Measurements from ENCODE around the gene RRP1.

Gene RRP1

DNA sequence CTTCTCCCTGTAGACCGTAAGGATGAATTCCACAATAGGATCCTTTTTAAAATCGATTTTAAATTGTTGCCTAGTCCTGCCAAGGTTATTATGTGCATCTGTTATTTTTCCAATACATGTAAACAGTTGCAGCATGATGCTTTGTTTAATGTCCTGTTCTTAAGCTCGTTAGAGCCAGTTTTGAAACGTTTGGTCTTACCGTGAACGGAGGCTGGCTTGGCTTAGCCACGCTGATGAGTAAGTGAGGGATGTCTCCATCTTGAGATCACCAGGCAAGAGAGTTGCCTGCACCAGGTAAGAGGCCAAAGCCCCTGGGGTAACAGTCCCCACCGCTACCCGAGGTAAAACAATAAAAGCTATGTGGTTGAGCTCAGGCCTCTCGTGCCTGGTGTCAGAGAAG, 30.6 kb upstream of the RRP1 start:
- no peak for DNase-seq

- DNase-seq, result no peak
These were observed 29.7 kb upstream of the RRP1 start for GRCh38 chr21:43759651-43760050.

GRCh38 chr21:43760391-43760958, 28.9 kb upstream of the RRP1 start:
- no peak for DNase-seq

GRCh38 chr21:43761886-43762285, 27.5 kb upstream of the RRP1 start:
- DNase-seq, result no peak

DNA sequence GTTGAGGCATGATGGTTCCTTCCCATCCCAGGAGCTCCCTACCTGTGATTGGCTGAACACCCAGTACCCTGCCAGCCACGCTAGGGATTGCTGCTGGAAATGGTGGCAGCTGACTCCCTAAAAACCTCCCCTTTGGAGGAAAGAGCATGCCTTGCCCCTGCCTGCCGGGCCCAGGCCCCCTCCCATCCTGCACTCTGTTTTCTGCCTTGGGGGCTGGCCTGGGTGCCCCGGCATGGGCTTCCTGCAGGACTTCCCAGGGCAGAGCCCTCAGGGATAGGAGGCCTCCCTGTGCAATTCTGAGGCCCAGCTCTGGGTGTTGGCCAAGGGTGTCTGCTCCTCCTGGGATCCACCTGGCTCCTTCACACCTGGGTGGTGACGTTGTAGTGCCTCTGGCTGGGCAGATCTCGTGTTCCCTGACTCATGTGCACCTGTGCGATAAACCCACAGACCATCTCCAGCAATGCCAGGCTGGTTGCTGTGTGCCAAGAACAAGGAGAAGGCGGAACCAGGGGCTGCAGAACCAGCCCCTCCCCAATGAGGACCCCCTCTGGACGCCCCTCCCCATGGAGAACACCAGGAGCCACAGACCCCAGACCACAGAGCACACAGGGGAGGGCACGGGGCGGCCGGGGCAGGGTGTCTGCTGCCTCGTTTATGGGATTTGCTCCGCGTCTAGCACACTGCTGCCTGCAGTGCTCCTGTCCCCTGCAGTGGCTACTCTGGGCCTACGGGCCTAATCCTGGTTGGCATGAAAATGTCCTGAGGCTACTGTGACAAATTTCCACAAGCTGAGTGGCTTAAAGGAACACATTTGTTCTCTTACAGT, 26.9 kb upstream of the RRP1 start:
- DNase-seq, result no peak

- DNase-seq, result no peak
These were observed 25.4 kb upstream of the RRP1 start for GRCh38 chr21:43763901-43764523.

- no peak for DNase-seq
These were observed 24.5 kb upstream of the RRP1 start for GRCh38 chr21:43764576-43765495.

DNA sequence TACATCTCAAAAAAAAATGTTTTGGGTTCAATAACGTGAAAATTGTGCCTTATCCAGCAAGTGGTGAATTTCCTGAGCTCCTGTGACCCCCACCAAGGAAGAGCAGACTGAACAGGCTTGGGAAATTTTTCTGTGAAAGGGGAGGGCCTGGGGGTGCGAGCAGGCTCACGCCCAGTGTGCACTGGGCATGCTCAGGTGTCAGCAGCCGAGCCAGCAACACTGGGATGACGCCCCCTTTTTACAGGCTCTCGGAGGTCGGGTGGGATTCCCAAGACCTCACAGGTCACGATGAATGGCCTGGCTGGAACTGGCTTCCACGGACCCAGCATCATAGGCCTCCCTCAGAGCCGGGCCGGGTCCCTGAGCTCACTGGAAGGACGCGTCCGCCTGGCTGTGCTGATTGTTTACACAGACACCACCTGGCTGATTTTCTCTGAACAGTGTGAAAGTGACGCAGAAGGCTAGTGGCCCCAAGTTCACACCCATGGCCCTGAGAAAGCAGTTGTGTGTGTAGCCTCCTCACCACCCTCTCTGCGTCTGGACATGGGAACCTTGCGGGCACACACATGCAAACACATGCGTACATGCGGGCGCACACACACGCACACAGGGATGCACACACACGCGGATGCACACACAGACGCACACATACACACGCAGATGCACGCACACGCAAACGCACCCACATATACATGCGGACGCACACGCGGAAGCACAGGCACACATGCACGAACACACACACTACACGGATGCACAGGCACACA, 22.5 kb upstream of the RRP1 start:
- no peak for DNase-seq

GRCh38 chr21:43767498-43767983, 21.8 kb upstream of the RRP1 start:
- no peak for DNase-seq

DNA sequence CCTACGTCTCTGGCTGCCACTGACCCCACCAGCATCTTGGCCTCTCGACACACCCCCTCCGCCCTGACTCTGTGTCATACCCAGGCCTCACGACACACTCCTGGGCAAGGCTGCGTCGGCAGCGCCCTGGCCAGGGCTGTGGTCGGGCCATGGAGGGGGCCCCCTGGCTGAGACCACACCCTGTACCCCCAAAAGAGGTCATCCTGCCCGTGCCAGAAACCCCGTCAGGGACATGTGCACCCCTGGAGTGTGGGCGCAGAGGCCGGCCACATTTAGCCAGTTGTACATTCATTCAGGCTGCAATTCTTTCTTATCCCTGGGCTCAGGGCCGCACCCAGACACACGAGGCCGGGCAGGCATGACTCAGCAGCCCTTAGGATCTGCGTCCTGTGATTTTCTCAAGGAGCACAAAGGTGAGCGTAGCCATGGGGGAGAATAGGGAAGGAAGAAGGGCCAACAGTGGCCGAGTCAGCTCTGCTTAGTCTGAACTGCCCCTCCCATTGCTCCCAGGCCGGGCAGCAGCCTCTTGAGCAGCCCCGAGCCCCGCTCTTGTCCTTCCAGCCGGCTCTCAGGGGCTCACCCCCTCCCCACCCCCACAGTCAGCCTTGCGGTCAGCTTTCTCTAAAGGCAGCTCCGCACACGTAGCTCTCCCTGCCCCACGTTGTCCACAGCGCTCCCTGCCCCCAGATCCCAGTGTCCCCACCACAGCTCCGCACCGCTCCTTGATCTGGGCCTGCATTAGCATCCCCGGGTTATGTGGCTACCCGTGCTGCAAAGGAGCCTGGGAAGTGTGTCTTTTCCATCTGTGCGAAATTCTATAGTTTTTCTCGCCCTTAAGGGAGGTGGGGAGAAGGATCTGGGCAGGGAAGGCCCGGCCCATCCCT, 21.2 kb upstream of the RRP1 start:
- DNase-seq, result no peak

- no peak for DNase-seq
These were observed 20.6 kb upstream of the RRP1 start for GRCh38 chr21:43768868-43769167.

GRCh38 chr21:43769325-43769958, 19.9 kb upstream of the RRP1 start:
- DNase-seq, result no peak

GRCh38 chr21:43770066-43770655, 19.2 kb upstream of the RRP1 start:
- DNase-seq, result no peak

DNA sequence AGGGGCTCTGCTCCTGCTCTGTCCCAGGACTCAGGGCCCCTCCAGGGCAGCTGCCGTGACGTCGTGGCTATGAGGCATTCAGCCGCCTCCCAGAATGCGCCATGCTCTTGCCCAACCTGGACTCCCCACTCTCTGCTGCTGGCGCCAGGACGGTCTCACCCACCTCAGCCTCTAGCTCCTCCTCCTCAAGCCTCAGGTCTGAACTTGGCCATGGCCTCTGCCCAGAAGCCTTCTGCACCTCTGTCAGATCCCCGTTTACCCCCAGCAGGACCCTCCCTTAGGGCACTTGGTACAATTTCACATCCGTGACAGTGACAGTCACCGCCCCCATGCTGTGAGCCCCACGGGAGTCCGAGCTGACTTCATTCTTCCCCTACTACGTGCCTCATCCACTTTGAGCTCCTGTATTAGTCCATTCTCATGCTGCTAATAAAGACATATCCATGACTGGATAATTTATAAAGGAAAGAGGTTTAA, 18.1 kb upstream of the RRP1 start:
- no peak for DNase-seq

DNA sequence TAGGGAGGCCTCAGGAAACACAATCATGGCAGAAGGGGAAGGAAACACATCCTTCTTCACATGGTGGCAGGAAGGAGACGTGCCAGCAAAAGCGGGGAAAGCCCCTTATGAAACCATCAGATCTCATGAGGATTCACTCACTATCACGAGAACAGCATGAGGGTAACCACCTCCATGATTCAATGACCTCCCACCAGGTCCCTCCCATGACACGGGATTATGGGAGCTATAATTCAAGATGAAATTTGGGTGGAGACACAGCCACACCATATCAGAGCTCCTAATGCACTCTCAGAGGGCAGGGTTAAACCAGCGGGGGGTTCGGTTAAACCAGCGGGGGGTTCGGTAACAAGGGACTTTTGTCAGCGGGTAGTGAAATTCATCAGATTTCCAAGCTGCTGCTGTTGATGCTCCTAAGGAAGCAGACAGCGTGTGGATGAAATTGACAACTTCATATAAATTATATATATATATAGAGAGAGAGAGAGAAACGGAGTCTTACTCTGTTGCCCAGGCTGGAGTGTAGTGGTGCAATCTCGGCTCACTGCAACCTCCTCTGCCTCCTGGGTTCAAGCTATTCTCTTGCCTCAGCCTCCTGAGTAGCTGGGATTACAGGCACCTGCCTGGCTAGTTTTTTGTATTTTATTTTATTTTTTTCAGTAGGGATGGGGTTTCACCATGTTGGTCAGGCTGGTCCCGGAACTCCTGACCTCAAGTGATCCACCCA, 17.5 kb upstream of the RRP1 start:
- DNase-seq, result no peak

DNA sequence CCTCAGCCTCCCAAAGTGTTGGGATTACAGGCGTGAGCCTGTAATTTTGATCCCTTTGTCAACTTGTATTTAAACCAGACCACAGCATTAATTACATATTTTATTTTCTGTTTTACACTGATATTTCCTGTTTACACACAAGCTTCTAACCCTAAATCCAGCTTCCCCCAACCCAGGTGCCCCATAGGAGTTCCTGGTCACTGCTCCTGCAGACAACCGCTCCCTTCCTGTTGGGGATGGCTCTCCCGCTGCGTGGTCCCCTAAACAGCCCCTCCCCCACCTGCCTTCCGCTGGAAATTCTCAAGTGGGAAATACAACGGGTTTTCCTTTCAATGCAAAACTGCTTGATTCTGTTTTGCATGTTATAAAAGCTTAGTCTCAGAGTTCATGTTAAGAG, 17.0 kb upstream of the RRP1 start:
- no peak for DNase-seq

DNA sequence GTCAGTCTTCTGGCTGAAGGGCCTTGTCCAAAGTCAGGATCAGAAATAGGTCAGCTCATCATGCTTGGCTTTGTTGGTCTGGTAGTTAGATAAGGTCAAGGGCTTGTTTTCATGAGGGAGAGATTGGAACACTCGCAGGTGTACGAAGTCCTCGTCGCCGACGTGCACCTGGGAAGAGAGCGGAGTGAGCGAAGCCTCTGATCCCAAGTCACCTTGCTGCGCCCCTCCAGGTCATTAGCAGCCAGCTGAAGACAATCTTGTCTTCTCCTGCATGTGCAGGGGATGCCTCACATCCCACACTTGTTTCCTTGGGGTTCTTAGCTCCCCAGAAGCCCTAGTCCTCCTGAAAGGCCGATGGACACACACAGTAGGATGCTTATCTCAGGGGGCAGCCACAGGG, 15.2 kb upstream of the RRP1 start:
- no peak for DNase-seq

- DNase-seq, result no peak
These were observed 14.2 kb upstream of the RRP1 start for GRCh38 chr21:43775190-43775589.

- peak; percentile 88 to 91 for DNase-seq
These were observed 13.5 kb upstream of the RRP1 start, which contains the start of gene CSTB for GRCh38 chr21:43775795-43776430. Gene CSTB (minus strand): TSS chr21:43776308. CDS start chr21:43776269, 39 bp downstream.

Data from activated CD4-positive, alpha-beta T cell treated with anti-CD3 and anti-CD28 coated beads, Interleukin-2, amount 50 U/mL, for 48 hours (primary cell).